PFSK-1 (cell line): ENCODE data around the gene DDC.

ENCODE experiments used
- FOXP2 ChIP-seq: optimal IDR thresholded peaks from 2 replicates; pipeline ENCODE3; 2011; ENCODE audit warnings: borderline replicate concordance, control low read depth, inconsistent platforms; ENCODE audit not compliant: insufficient read depth; ENCODE audit errors: extremely low read length, extremely low read depth
- POLR2AphosphoS5 ChIP-seq: IDR thresholded peaks from 2 replicates; pipeline ENCODE4 v1.6.1; 2012; ENCODE audit warnings: low read depth, mild to moderate bottlenecking, control low read depth, low read length, moderate library complexity
- TAF1 ChIP-seq: IDR thresholded peaks from 2 replicates; pipeline ENCODE4 v1.6.1; 2012; ENCODE audit warnings: low read length, control low read depth, borderline replicate concordance; ENCODE audit not compliant: insufficient read depth

DNA sequence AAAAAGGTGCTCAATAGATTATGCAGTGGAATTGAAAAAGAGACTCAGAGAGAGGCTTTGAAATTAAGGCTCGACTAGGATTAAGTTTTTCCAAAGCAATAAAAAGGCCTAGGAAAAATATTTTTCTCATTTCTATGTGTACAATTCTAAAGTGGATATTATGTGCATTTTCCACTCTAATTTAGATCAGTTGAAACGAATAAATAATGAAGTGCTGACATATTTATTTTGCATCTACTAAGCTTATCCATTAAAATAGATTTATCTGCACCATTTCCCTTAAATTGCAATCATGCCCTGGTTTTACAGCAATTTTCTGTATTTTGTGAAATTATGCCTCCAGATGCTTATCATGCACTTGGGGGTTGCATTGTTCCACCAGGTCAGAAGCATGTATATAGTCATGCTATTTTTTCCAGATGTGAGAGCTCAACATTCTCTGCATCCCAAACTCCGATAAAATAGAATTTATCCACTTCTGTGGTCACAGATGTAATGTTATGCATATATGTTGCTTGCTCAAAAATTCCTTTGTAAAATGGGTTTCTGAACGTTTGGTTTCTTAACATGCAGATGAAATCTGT, 133.4 kb downstream of the DDC start:
- TF ChIP-seq TAF1 (no peak), FOXP2 (no peak), POLR2AphosphoS5 (no peak)
